HG02885 (cell line): ENCODE data around the gene PRSS16.
A peak's percentile ranks its signal among the peaks of the same experiment; 100 is the strongest.
"Not testable (repeated sequence)": the region's sequence is repeated elsewhere in the genome, so short reads cannot be mapped to it uniquely, and the experiment has no call there.

Experiments
- ATAC-seq: cut with Tn5 transposase; IDR thresholded peaks from one replicate; pipeline ENCODE4 v1.9.1; 2021; ENCODE audit warnings: mild to moderate bottlenecking; ENCODE audit not compliant: unreplicated experiment, poor library complexity

Gene PRSS16

DNA sequence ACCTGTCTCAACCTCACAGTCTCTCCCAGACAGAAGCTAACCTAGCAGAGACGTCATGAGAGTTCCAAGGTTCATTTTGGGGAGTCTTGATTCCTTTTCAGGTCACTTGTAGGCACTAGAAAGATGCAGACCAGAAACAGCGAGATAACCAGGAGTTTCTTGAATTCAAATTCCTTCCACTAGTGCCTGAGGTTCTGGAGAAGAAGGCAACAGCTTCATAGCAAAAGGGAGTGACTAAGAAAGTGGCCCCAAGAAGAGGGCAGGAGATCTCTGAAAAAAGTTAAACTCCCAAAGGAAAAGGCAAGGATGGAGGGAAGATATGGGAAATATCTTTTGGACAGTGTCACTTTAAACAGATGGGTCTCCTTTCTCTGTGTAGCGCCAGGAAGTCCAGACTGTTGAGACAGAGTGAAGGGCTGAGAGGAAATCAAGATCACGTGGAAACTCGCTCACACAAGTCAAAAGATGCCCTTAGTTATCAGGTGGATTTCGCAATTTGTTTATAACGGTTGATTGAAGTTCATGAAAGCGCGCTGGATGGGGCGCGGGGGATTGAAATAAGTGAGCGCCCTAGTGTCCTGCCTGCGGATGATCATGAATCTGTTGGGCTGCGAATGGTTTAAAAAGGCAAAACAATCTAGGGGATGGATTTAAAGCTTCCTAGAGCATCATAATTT is 4.8 kb upstream of the PRSS16 start:
- ATAC-seq: no peak

GRCh38 chr6:27248783-27249182 is 1.3 kb downstream of the PRSS16 start:
- ATAC-seq: no peak

DNA sequence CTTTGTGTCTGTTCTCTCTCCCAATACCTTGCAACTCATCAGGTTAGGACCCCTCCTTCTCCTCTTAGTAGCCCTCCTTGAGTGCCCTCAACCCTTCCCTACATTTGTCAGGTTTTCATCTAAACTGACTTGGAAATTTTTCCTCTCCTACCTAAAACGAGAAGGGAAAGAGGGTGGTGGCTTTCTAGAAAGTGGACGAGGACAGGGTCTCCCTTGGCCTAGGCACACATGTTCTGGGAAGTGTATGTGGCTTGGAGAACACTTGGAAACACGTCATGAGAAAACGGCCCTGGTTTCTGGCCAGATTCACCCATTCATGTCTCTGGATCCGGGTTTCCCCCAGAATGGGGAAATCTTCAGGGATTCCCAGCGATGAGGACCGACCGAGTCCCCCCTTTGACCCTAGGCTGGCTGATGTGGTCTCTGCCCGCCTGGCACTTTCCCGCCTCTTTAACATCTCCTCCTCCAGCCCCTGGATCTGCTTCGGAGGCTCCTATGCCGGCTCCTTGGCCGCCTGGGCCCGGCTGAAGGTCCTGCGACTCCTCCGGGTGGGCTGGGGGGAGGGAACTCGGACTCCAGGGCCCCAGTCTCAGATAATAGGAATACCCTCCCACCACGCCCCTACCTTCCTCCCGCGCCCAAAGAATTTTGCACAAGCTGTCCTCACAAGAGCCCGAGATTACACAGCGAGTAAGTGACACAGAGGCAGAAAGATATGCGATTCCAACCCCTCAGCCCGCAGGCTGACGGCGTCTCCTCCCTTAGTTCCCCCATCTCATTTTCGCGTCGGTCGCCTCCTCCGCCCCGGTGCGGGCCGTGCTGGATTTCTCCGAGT is 3.0 kb downstream of the PRSS16 start:
- ATAC-seq: no peak

GRCh38 chr6:27251112-27251605 is 3.7 kb downstream of the PRSS16 start:
- peak; percentile 83 for ATAC-seq

DNA sequence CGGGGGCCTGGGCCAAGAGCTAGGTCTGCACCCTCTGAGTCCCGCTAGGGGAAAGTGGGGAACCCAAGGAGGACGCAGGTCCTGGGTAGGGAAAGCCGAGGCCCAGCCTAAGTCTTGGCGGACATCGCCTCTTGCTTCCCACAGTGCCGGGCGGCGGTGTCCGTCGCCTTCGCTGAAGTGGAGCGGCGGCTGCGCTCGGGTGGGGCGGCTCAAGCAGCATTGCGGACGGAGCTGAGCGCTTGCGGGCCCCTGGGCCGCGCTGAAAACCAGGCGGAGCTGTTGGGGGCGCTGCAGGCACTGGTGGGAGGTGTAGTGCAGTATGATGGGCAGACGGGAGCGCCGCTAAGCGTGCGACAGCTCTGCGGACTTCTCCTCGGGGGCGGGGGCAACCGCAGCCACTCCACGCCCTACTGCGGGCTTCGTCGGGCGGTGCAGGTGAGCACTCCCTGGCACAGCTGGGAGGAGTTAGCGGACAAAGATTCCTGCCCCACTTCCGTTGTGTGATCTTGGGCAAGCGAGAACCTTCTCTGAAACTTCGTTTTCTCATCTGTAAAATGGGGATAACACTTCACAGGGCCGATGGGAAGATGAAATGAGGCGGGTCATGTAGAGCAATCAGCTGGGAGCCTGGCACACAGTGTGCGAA is 4.2 kb downstream of the PRSS16 start:
- ATAC-seq: peak; percentile 84

DNA sequence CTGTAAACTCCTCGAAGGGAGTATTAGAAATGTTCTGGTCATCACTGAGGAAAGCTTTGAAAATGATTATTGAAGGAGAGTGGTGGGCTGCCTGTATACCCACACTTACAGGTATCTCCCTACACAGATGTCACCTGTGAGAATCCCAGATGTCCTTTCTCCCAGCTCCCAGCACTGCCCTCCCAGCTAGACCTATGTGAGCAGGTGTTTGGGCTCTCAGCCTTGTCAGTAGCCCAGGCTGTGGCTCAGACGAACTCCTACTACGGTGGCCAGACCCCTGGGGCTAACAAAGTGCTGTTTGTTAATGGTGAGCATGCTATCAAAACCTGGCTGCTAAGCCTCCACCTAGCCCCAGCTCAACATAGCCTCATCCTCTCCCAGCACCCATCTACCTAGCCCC is 7.1 kb downstream of the PRSS16 start:
- no peak for ATAC-seq

GRCh38 chr6:27255866-27256265 is 8.4 kb downstream of the PRSS16 start:
- no peak for ATAC-seq

GRCh38 chr6:27260369-27260768 is 12.9 kb downstream of the PRSS16 start:
- no peak for ATAC-seq

DNA sequence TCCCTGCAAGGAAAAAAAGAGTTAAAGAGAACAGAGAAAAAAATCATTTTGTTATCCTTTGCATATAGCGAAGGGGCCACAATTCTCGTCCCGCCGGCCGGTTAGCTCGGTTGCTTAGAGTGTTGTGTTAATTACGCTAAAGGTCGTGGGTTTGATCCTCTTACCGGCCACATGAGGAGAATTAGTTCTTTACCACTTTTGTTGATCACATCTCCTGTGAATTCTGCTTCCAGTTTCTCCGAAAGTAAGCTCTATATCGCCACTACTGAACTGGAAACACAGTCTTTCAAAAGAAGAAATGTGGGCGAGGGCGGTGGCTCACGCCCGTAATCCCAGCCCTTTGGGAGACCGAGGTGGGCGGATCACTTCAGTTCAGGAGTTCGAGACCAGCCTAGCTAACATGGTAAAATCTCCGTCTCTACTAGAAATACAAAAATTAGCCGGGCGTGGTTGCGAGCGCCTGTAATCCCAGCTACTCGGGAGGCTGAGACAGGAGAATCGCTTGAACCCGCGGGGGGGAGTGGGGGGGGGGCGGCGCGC is 13.4 kb downstream of the PRSS16 start:
- ATAC-seq: no peak

DNA sequence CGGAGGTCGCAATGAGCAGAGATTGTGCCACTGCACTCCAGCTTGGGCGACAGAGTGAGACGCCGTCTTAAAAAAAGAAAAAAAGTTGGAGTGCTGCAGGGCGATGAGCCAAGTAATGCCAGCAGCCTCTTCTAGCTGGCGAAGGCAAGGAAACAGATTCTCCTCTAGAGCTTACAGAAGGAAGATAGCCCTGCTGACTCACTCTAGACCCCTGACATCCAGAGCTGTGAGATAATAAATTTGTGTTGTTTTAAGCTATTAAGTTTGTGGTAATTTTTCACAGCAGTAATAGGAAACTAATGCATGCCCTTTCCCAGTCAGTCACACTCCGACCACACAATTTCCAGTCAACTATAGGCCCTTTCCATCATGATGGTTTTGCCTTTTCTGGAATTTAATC is 16.4 kb downstream of the PRSS16 start:
- no peak for ATAC-seq

GRCh38 chr6:27267003-27267402 is 19.5 kb downstream of the PRSS16 start:
- not testable (repeated sequence) for ATAC-seq

- no peak for ATAC-seq
Observed at GRCh38 chr6:27267857-27268434, 20.4 kb downstream of the PRSS16 start.

DNA sequence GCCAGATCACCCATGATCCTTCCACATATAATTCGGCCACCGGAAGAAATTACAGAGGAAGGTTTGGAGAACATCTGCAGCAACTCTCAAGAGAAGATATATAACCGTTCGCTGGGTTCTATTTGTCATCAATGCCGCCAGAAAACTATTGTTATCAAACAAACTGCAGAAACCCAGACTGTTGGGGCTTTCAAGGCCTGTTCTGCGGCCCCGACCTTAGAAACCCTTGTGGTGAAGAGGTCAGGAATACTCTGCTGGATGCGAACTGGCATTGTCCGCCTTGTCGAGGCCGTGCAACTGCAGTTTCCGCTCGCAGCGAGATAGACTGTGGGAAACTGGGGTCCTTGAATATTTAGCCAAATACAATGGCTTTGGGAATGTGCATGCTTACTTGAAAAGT is 21.3 kb downstream of the PRSS16 start:
- ATAC-seq: no peak

GRCh38 chr6:27273783-27274182 is 26.3 kb downstream of the PRSS16 start:
- no peak for ATAC-seq

GRCh38 chr6:27275025-27275956 is 27.8 kb downstream of the PRSS16 start:
- ATAC-seq: no peak

GRCh38 chr6:27279513-27280063 is 32.1 kb downstream of the PRSS16 start:
- no peak for ATAC-seq

DNA sequence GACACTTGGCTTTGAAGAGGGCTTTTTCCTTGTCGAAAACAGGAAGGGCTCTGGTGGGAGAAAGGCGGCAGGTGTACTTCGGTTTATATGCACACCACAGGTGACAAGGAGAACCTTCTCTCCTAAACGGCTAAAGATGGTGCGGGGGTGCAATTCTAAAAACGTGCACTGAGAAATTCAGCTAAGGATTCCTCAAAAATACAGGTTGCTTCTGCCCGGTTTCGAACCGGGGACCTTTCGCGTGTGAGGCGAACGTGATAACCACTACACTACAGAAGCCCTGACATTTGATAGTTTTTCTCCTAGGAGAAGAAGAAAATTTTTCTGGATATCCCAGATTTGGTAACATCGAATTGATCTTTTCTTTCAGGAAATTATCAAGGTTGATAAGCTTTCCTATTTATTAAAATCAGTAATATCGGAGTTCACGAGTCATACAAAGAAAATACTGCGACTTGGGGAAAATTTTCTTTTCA is 32.6 kb downstream of the PRSS16 start:
- no peak for ATAC-seq

DNA sequence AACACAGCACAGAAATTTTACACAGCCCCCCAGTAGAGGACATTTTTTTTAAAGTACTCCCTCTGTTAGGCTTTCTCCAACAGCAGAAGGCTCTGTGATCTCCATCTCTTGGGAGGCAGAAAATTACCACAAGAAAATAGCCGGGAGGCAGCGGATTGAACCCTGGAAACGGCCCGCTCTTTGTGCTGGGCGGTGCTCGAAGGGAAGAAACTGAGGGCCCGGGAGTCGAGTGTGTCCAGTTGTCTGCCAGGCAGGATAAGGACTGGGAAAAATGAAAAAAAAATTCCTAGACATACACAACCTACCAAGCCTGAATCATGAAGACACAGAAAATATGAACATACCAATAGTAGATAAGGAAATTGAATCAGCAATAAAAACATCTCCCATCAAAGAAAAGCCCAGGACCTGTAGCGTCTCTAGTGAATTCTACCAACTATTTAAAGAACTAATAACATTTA is 33.1 kb downstream of the PRSS16 start:
- no peak for ATAC-seq

GRCh38 chr6:27281105-27281539 is 33.6 kb downstream of the PRSS16 start:
- no peak for ATAC-seq
